Neural cell (in vitro differentiated cells): ENCODE measurements around the gene UPF1.

Experiments
- CTCF ChIP-seq: fragments of 450-650 bp; IDR thresholded peaks from 2 replicates; pipeline ENCODE4 v1.5.1; 2014; ENCODE audit warnings: antibody characterized with exemption, mild to moderate bottlenecking, moderate library complexity; ENCODE audit not compliant: poor library complexity, severe bottlenecking
- EP300 ChIP-seq: fragments of 450-650 bp; conservative IDR thresholded peaks from 2 replicates; pipeline ENCODE4 v1.6.1; 2014; ENCODE audit warnings: antibody characterized with exemption, mild to moderate bottlenecking, moderate library complexity; ENCODE audit not compliant: poor library complexity, severe bottlenecking
- EZH2 ChIP-seq: fragments of 200-600, 300-800 bp; shearing (Covaris generic), sonication (generic); IDR thresholded peaks from 2 replicates; pipeline ENCODE4 v1.6.1; 2014; ENCODE audit warnings: antibody characterized with exemption, low read length, borderline replicate concordance, mild to moderate bottlenecking; ENCODE audit not compliant: insufficient read depth, poor library complexity, severe bottlenecking
- MXI1 ChIP-seq: fragments of 450-650 bp; conservative IDR thresholded peaks from 2 replicates; pipeline ENCODE4 v1.6.1; 2014; ENCODE audit warnings: antibody characterized with exemption, mild to moderate bottlenecking; ENCODE audit not compliant: poor library complexity, severe bottlenecking
- POLR2AphosphoS5 ChIP-seq: IDR thresholded peaks from 2 replicates; pipeline ENCODE4 v1.6.1; 2012
- REST ChIP-seq: IDR thresholded peaks from 2 replicates; pipeline ENCODE4 v1.6.1; 2012; ENCODE audit warnings: borderline replicate concordance

- TF ChIP-seq CTCF: no peak
- no peak for TF ChIP-seq EZH2
- TF ChIP-seq REST: no peak
- no peak for TF ChIP-seq EP300
- TF ChIP-seq POLR2AphosphoS5: no peak
- TF ChIP-seq MXI1: no peak
Observed at GRCh38 chr19:18875726-18876125, 44.0 kb downstream of the UPF1 start.
